ENCODE data around the gene PRR5L. TPM values are rescaled to one million over a fixed set of nuclear protein-coding genes. Genes with fewer than 3 reads are reported as not detected.

The PRR5L gene
- total and polyA plus RNA-seq, 2 experiments from 2014 or later: 0.70 to 2.6 TPM

DNA sequence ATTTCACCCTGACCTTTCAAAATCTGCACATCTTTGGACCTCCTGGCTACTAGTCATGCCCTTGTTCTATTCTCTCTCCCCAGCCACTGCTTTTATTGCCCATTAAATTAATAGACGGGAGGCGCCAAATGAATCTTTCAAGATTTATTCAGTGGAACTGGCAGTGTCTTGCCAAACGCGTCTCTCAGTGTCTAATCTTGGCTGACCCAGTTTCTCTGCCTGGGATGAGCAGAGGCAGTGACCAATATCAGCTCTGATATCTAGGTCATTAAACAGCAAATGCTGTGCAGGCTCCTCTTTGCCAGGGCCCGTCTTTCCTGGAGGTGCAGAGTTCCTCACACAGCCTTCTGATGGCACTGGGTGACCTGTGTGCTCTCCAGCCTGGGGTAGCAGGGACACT lies 140.0 kb downstream of the PRR5L start:
- TF ChIP-seq, protein P1, sequence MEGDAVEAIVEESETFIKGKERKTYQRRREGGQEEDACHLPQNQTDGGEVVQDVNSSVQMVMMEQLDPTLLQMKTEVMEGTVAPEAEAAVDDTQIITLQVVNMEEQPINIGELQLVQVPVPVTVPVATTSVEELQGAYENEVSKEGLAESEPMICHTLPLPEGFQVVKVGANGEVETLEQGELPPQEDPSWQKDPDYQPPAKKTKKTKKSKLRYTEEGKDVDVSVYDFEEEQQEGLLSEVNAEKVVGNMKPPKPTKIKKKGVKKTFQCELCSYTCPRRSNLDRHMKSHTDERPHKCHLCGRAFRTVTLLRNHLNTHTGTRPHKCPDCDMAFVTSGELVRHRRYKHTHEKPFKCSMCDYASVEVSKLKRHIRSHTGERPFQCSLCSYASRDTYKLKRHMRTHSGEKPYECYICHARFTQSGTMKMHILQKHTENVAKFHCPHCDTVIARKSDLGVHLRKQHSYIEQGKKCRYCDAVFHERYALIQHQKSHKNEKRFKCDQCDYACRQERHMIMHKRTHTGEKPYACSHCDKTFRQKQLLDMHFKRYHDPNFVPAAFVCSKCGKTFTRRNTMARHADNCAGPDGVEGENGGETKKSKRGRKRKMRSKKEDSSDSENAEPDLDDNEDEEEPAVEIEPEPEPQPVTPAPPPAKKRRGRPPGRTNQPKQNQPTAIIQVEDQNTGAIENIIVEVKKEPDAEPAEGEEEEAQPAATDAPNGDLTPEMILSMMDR (IDR thresholded peaks at IDR 0.05; ENCODE audit: low read depth, low read length): no peak
- Histone ChIP-seq H3K27me3 (peaks cover 72% of the 10 kb centered on the region), H3K4me3 (no peak overlapping the region), H3K36me3 (no peaks in the 10 kb centered on the region), H3K4me1 (ENCODE audit: low read depth) (peaks cover 6% of the 10 kb centered on the region), H3K27ac (no peak overlapping the region), H3K9me3 (ENCODE audit: low read depth) (no peaks in the 10 kb centered on the region)
- no peak for DNase-seq (ENCODE audit: low read depth in 1 of 2, low spot score in 1 of 2)

DNA sequence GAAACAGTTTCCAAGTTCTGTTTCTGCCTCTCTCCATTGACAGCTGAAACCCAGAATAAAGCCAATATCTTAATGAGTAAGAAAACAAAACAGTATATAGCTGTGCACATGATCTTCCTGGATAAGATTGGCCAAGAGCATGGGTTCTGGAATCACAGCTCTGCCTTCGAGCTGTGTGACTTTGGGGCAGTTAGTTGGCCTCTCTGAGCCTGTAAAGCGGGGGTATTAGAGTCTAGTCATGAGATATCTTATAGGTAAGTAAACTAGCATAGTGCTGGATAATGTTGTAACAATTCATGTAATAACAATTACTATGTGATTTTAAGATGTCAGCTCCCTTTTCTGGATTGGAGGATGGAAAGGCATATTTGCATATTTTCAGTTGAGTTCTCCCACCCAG lies 140.5 kb downstream of the PRR5L start:
- peaks cover 6% of the 10 kb centered on the region for H3K4me1 ChIP-seq (ENCODE audit: low read depth)

DNA sequence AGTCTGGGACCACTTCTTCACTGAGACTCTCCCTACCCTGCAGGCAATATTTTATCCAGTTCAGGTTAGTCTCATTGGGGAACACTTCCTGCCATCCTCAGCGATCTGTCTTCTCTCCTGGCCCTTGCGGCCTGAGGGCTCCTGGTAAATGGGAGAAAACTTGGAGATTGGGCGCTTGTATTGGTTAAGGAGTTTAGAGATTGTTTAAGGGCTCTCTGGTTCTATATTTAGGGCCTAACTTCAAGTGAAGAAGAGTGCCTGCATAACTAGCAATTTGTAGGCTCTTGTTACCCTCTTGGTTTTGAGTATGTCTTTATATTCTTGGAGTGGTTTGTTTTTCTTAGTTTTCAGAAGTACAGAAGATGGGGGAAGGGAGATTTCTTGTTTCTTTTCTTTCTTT lies 141.3 kb downstream of the PRR5L start:
- H3K36me3 ChIP-seq: no peaks in the 10 kb centered on the region
- DNase-seq (ENCODE audit: low read depth in 1 of 2, low spot score in 1 of 2): peak in 1 of 2 donors; percentile 40
- H3K9me3 ChIP-seq (ENCODE audit: low read depth): no peaks in the 10 kb centered on the region
- TF ChIP-seq, protein P1 (IDR thresholded peaks at IDR 0.05; ENCODE audit: low read depth, low read length): no peak
- H3K27me3 ChIP-seq: peaks cover 68% of the 10 kb centered on the region
- no peak overlapping the region for H3K4me3 ChIP-seq
- peaks cover 6% of the 10 kb centered on the region for H3K4me1 ChIP-seq (ENCODE audit: low read depth)
- H3K27ac ChIP-seq: no peak overlapping the region

More for the DNA sequence above, 140.5 kb downstream of the PRR5L start:
- Histone ChIP-seq H3K36me3 (no peaks in the 10 kb centered on the region), H3K9me3 (ENCODE audit: low read depth) (no peaks in the 10 kb centered on the region), H3K4me3 (no peak overlapping the region), H3K27me3 (peaks cover 72% of the 10 kb centered on the region), H3K27ac (no peak overlapping the region)
- DNase-seq (ENCODE audit: low read depth in 1 of 2, low spot score in 1 of 2): no peak
- TF ChIP-seq, protein P1 (IDR thresholded peaks at IDR 0.05; ENCODE audit: low read depth, low read length): no peak

DNA sequence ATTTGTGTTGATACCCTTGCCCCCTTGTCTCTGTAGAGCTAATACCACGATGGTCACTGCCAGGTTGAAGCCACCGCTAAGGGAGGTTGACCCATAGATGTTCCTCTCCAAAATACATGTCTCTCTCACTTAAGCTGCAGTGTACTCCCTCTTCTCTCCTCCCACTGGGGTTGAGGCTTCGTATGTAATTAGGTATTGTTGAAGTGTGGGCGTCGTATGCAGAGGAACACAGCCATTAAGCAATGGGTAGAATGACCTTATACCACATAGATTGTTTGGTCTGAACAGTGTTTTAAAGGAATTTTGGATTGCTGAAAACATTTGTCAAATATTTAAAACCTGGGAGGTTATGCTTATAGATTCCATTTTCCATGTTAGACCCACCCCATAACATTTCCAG lies 142.0 kb downstream of the PRR5L start:
- H3K9me3 ChIP-seq (ENCODE audit: low read depth): no peaks in the 10 kb centered on the region
- no peak overlapping the region for H3K27ac ChIP-seq
- no peak for DNase-seq (ENCODE audit: low read depth in 1 of 2, low spot score in 1 of 2)
- H3K4me3 ChIP-seq: no peak overlapping the region
- TF ChIP-seq, protein P1 (IDR thresholded peaks at IDR 0.05; ENCODE audit: low read depth, low read length): no peak
- peaks cover 6% of the 10 kb centered on the region for H3K4me1 ChIP-seq (ENCODE audit: low read depth)
- peaks cover 66% of the 10 kb centered on the region for H3K27me3 ChIP-seq
- H3K36me3 ChIP-seq: no peaks in the 10 kb centered on the region

DNA sequence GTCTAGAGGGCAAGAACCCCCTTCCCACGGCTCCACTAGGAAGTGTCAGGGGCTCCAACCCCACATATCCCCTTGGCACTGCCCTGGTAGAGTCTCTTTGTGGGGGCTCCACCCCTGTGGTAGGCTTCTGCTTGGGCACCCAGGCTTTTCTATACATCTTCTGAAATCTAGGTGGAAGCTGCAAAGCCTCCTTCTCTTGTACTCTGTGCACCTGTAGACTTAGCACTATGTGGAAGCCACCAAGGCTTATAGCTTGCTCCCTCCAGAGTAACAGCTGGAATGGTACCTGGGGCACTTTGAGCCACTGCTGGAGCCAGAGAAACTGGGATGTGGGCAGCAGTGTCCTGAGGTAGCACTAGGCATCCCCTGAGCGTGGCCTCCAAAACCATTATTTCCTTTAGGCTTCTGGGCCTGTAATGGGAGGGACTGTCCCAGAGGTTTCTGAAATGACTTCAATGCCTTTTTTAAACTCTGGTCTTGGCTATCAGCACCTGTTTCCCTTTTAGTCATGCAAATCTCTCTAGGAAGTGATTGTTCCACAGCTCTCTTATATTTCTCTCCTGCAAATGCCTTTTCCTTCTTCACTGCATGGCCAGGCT lies 145.6 kb downstream of the PRR5L start:
- TF ChIP-seq, protein P1 (IDR thresholded peaks at IDR 0.05; ENCODE audit: low read depth, low read length): no peak
- Histone ChIP-seq H3K4me1 (ENCODE audit: low read depth) (peaks cover 6% of the 10 kb centered on the region), H3K27ac (no peak overlapping the region), H3K9me3 (ENCODE audit: low read depth) (no peaks in the 10 kb centered on the region), H3K27me3 (peaks cover 58% of the 10 kb centered on the region), H3K36me3 (no peaks in the 10 kb centered on the region), H3K4me3 (no peak overlapping the region)
- no peak for DNase-seq (ENCODE audit: low read depth in 1 of 2, low spot score in 1 of 2)
